Esophagus muscularis mucosa (tissue), 4 donors: ENCODE measurements around the gene KRT40.

Experiments
- CTCF ChIP-seq, 3 experiments: fragments of 200-600 bp in 2 of 3; fragments of 450-650 bp in 1 of 3; sonication (generic) in 2 of 3; IDR thresholded peaks; one replicate each; pipeline ENCODE4 v1.5.1; 2017 to 2019; ENCODE audit warnings: antibody characterized with exemption in 3 of 3, mild to moderate bottlenecking in 2 of 3, moderate library complexity in 1 of 3
- EP300 ChIP-seq: sonication (generic); formaldehyde crosslinking; IDR thresholded peaks from one replicate; pipeline ENCODE4 v1.6.1; 2017; ENCODE audit warnings: antibody characterized with exemption
- POLR2AphosphoS5 ChIP-seq, 2 donors: sonication (generic); formaldehyde crosslinking; IDR thresholded peaks; one replicate each; pipeline ENCODE4 v1.6.1; 2017; ENCODE audit warnings: antibody characterized with exemption in 2 of 2

GRCh38 chr17:40952661-40953060 lies 31.5 kb downstream of the KRT40 start:
- TF ChIP-seq EP300 (no peak), CTCF (IDR thresholded peaks at IDR 0.05) (no peak), POLR2AphosphoS5 (IDR thresholded peaks at IDR 0.05) (peak in 1 of 2 donors; percentile 19)
